GM12878 (cell line): ENCODE results near the gene RYR2.

Source experiments
- BMI1 ChIP-seq: fragments of 450-650 bp; IDR thresholded peaks from 2 replicates; pipeline ENCODE4 v1.6.1; 2016; ENCODE audit warnings: mild to moderate bottlenecking, moderate library complexity, borderline replicate concordance
- FOXK2 ChIP-seq: fragments of 450-650 bp; IDR thresholded peaks from 2 replicates; pipeline ENCODE4 v1.6.1; 2017; ENCODE audit warnings: mild to moderate bottlenecking, moderate library complexity

GRCh38 chr1:237018896-237019295, 23.1 kb upstream of the RYR2 start:
- TF ChIP-seq BMI1 (no peak), FOXK2 (no peak)
